Measurements from ENCODE around the gene SRRM5. TPM values are rescaled to one million over a fixed set of nuclear protein-coding genes. Genes with fewer than 3 reads are reported as not detected.
"Not testable (repeated sequence)": the region's sequence is repeated elsewhere in the genome, so short reads cannot be mapped to it uniquely, and the experiment has no call there.

SRRM5 gene
- total RNA-seq, 2 experiments from 2014 or later = 0.54 to 0.60 TPM

DNA sequence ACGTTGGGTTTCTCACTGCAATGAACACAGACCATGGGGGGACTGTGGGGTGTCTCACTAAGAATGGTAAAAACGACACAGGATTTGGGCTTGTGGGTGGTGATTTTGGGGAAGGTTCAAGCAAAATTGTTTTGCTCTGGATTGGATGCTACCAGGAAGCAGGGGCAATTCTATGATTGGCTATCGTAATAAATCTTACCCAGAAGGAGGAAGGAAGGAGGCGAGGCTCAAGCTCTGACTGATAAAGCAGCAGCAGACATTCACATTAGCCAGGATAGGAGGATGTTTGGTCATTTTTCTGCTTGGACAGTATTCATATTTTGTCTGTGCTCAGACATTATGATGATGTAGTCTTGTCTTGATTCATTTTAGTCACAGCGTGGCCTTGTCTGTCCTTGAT, 14.0 kb upstream of the SRRM5 start:
- H3K9me3 Mint-ChIP-seq = no peaks in the 10 kb centered on the region
- H3K4me3 Mint-ChIP-seq = peak overlapping the region; percentile 100
- peaks cover 24% of the 10 kb centered on the region for H3K4me1 Mint-ChIP-seq

GRCh38 chr19:43598445-43599240, 13.2 kb upstream of the SRRM5 start:
- Mint-ChIP-seq H3K36me3 (peaks cover 7% of the 10 kb centered on the region), H3K4me1 (peaks cover 20% of the 10 kb centered on the region), H3K4me3 (peak overlapping the region; percentile 100), H3K27ac (no peak overlapping the region), H3K9me3 (no peaks in the 10 kb centered on the region), H3K27me3 (no peaks in the 10 kb centered on the region)
- no peak for DNase-seq

More for the DNA sequence above, 14.0 kb upstream of the SRRM5 start:
- Mint-ChIP-seq H3K27me3 (no peaks in the 10 kb centered on the region), H3K27ac (peak overlapping the region; percentile 98), H3K36me3 (peaks cover 12% of the 10 kb centered on the region)
- no peak for DNase-seq

DNA sequence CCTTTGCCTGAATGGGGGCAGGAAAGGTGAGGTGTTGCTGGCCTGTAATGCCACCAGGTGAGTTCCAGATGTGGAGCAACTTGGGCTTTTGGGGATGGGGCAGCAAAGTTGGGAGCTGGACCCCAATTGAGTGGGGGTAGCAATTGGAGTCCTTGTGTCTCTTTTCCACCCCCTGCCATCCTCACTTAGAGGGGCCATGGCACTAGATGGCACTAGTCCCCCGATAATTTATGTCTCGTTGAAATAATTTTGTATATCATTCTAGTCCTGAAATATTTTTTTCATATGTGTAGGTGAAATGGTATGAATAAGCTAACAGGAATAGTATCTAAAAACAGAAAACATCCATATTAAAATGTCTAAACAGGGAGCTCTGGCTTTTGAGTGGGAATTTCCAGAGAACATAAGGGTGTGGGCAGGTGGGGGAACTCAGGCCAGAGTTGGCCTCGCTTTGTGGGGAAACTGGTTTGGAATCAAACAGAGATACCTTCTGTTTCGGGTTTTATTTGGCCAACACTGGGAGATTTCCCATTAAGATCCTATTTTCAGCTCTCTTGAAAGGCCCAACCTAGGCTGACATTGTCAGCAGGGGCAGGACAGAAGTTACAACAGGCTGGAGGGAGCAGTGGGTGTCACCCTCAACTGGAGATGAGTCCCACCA, 12.1 kb upstream of the SRRM5 start:
- Mint-ChIP-seq H3K36me3 (peaks cover 4% of the 10 kb centered on the region), H3K27me3 (no peaks in the 10 kb centered on the region), H3K4me1 (peaks cover 16% of the 10 kb centered on the region), H3K4me3 (no peak overlapping the region), H3K9me3 (no peaks in the 10 kb centered on the region), H3K27ac (peak overlapping the region; percentile 8)
- DNase-seq = no peak

DNA sequence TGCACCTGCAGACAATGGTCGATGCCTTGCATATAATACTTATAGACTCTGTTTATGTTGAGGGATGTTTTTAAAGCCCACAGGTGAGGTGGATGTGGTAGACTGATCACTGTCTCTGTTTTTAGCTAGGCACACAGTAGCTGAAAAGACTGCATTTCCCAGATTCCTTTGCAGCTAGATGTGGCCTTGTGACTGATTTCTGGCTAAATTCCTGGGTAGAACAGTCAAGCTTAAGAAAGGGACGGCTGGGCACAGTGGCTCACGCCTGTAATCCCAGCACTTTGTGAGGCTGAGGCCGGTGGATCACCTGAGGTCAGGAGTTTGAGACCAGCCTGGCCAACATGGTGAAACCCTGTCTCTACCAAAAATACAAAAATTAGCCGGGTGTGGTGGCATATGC, 11.6 kb upstream of the SRRM5 start:
- not testable (repeated sequence) for H3K27me3 Mint-ChIP-seq, DNase-seq, H3K27ac Mint-ChIP-seq, H3K36me3 Mint-ChIP-seq, H3K4me3 Mint-ChIP-seq, H3K9me3 Mint-ChIP-seq
- peaks cover 16% of the 10 kb centered on the region for H3K4me1 Mint-ChIP-seq

GRCh38 chr19:43605875-43606568, 5.9 kb upstream of the SRRM5 start:
- H3K4me3 Mint-ChIP-seq = no peak overlapping the region
- H3K4me1 Mint-ChIP-seq = peaks cover 4% of the 10 kb centered on the region
- DNase-seq = no peak
- no peak overlapping the region for H3K27ac Mint-ChIP-seq
- no peaks in the 10 kb centered on the region for H3K27me3 Mint-ChIP-seq
- H3K36me3 Mint-ChIP-seq = peaks cover 2% of the 10 kb centered on the region
- H3K9me3 Mint-ChIP-seq = no peaks in the 10 kb centered on the region

GRCh38 chr19:43606569-43607229, 5.2 kb upstream of the SRRM5 start:
- peak overlapping the region; percentile 7 for H3K27ac Mint-ChIP-seq
- no peaks in the 10 kb centered on the region for H3K27me3 Mint-ChIP-seq
- H3K4me3 Mint-ChIP-seq = no peak overlapping the region

GRCh38 chr19:43607238-43608205, 4.4 kb upstream of the SRRM5 start:
- peak overlapping the region; percentile 34 for H3K27ac Mint-ChIP-seq
- no peak for DNase-seq
- H3K9me3 Mint-ChIP-seq = no peaks in the 10 kb centered on the region
- H3K27me3 Mint-ChIP-seq = no peaks in the 10 kb centered on the region
- H3K4me1 Mint-ChIP-seq = peaks cover 4% of the 10 kb centered on the region
- no peak overlapping the region for H3K4me3 Mint-ChIP-seq
- peaks cover 5% of the 10 kb centered on the region for H3K36me3 Mint-ChIP-seq

More at GRCh38 chr19:43606569-43607229, 5.2 kb upstream of the SRRM5 start:
- peaks cover 4% of the 10 kb centered on the region for H3K4me1 Mint-ChIP-seq
- no peak for DNase-seq
- H3K9me3 Mint-ChIP-seq = no peaks in the 10 kb centered on the region
- peaks cover 2% of the 10 kb centered on the region for H3K36me3 Mint-ChIP-seq

- H3K9me3 Mint-ChIP-seq = no peaks in the 10 kb centered on the region
- H3K4me1 Mint-ChIP-seq = peaks cover 4% of the 10 kb centered on the region
- peaks cover 7% of the 10 kb centered on the region for H3K36me3 Mint-ChIP-seq
- DNase-seq = no peak
- peak overlapping the region; percentile 30 for H3K27ac Mint-ChIP-seq
- H3K27me3 Mint-ChIP-seq = no peaks in the 10 kb centered on the region
- H3K4me3 Mint-ChIP-seq = no peak overlapping the region
Measured at GRCh38 chr19:43609872-43610271, 2.0 kb upstream of the SRRM5 start.

DNA sequence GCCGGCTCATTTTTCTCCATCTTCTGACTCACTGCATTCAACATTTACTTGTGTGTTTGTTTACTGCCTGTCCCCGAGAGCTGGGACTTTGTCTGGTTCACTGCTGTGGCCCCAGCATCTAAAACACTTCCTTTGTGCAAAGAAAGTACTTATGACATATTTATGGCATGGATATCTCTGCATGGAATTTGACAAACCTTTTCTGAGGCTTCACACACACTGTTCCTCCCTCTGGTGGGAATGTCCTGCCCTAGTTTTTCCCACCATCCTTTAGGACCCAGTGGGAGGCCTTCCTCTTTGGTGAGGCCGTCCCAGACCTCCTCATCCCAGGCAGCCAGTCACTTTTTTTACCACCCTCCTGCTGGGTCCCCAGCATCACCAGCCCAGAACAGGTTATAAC, 1.4 kb upstream of the SRRM5 start:
- H3K27me3 Mint-ChIP-seq = no peaks in the 10 kb centered on the region
- peaks cover 4% of the 10 kb centered on the region for H3K4me1 Mint-ChIP-seq
- H3K36me3 Mint-ChIP-seq = peaks cover 7% of the 10 kb centered on the region
- no peak for DNase-seq
- no peak overlapping the region for H3K27ac Mint-ChIP-seq
- H3K4me3 Mint-ChIP-seq = no peak overlapping the region
- no peaks in the 10 kb centered on the region for H3K9me3 Mint-ChIP-seq

- Mint-ChIP-seq H3K9me3 (no peaks in the 10 kb centered on the region), H3K4me3 (no peak overlapping the region), H3K27ac (peak overlapping the region; percentile 75)
Measured at GRCh38 chr19:43612374-43612773, 486 bp downstream of the SRRM5 start.

GRCh38 chr19:43616306-43616705, 4.4 kb downstream of the SRRM5 start:
- H3K4me3 Mint-ChIP-seq = no peak overlapping the region
- no peaks in the 10 kb centered on the region for H3K9me3 Mint-ChIP-seq
- H3K27me3 Mint-ChIP-seq = no peaks in the 10 kb centered on the region
- no peak for DNase-seq
- peaks cover 9% of the 10 kb centered on the region for H3K36me3 Mint-ChIP-seq
- peaks cover 17% of the 10 kb centered on the region for H3K4me1 Mint-ChIP-seq
- H3K27ac Mint-ChIP-seq = no peak overlapping the region

More at GRCh38 chr19:43612374-43612773, 486 bp downstream of the SRRM5 start:
- H3K4me1 Mint-ChIP-seq = peaks cover 10% of the 10 kb centered on the region
- peaks cover 7% of the 10 kb centered on the region for H3K36me3 Mint-ChIP-seq
- H3K27me3 Mint-ChIP-seq = no peaks in the 10 kb centered on the region
- DNase-seq = no peak

- DNase-seq = no peak
- no peaks in the 10 kb centered on the region for H3K9me3 Mint-ChIP-seq
- peak overlapping the region; percentile 42 for H3K27ac Mint-ChIP-seq
- no peaks in the 10 kb centered on the region for H3K27me3 Mint-ChIP-seq
- peaks cover 6% of the 10 kb centered on the region for H3K36me3 Mint-ChIP-seq
- peaks cover 18% of the 10 kb centered on the region for H3K4me1 Mint-ChIP-seq
- H3K4me3 Mint-ChIP-seq = no peak overlapping the region
Measured at GRCh38 chr19:43616954-43617353, 5.1 kb downstream of the SRRM5 start.

DNA sequence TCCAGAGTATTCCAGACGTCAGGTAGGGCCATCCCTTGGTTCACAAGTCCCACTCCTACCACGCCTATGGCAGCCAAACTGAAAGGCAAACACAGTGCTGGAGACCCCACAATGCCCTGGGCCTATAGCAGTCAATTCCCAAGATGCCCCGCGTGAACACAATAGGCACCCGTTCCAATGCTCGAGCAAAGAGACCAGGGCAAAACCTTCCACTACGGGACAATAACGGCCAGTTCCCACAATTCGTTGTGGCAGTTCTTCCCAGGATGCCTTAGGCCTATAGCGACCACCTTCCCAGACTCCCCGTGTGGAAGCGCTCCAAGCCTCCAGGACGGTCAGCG, 7.0 kb downstream of the SRRM5 start:
- Mint-ChIP-seq H3K9me3 (no peaks in the 10 kb centered on the region), H3K4me1 (peaks cover 18% of the 10 kb centered on the region), H3K27ac (peak overlapping the region; percentile 99), H3K4me3 (peak overlapping the region; percentile 95), H3K36me3 (peaks cover 3% of the 10 kb centered on the region), H3K27me3 (no peaks in the 10 kb centered on the region)
- peak; percentile 64 for DNase-seq

Measured in activated naive CD8-positive, alpha-beta T cell treated with anti-CD3 and anti-CD28 coated beads for 36 hours (primary cell).